Transverse colon (tissue), 4 donors: ENCODE data around the gene FMO2. TPM values are rescaled to one million over a fixed set of nuclear protein-coding genes. Genes with fewer than 3 reads are reported as not detected.

ENCODE experiments used
- DNase-seq: peaks from one replicate; pipeline ENCODE4 v3.0.0-alpha.2; 2019
- H3K27ac ChIP-seq, 4 donors: fragments of 200-600 bp; sonication (generic); 2 replicates each; pipeline ENCODE4 v1.5.1; 2016 to 2018; ENCODE audit warnings: inconsistent platforms in 4 of 4
- H3K27me3 ChIP-seq: fragments of 200-600 bp; sonication (generic); 2 replicates; pipeline ENCODE4 v1.5.1; 2017; ENCODE audit warnings: inconsistent platforms
- H3K36me3 ChIP-seq, 4 donors: fragments of 200-600 bp; sonication (generic); 2 replicates each; pipeline ENCODE4 v1.5.1; 2017 to 2019; ENCODE audit warnings: inconsistent platforms in 4 of 4
- H3K4me1 ChIP-seq, 4 donors: fragments of 200-600 bp; sonication (generic); 2 replicates each; pipeline ENCODE4 v1.5.1; 2017 to 2020; ENCODE audit warnings: inconsistent platforms in 4 of 4
- H3K4me3 ChIP-seq, 4 donors: fragments of 200-600 bp; sonication (generic); 1 replicate in 1 of 4; 2 replicates in 3 of 4; pipeline versions ENCODE4 v1.5.1 to v1.6.1; 2017 to 2019; ENCODE audit warnings: inconsistent platforms in 4 of 4
- H3K9me3 ChIP-seq, 2 donors: fragments of 200-600 bp; sonication (generic); 2 replicates each; pipeline ENCODE4 v1.5.1; 2017 to 2019; ENCODE audit warnings: inconsistent platforms in 2 of 2
- EP300 ChIP-seq: sonication (generic); formaldehyde crosslinking; IDR thresholded peaks from one replicate; pipeline ENCODE4 v1.6.1; 2017; ENCODE audit warnings: antibody characterized with exemption, low read depth
- POLR2A ChIP-seq: fragments of 450-650 bp; IDR thresholded peaks from one replicate; pipeline ENCODE4 v1.6.1; 2016; ENCODE audit warnings: antibody characterized with exemption, mild to moderate bottlenecking, moderate library complexity
- POLR2AphosphoS5 ChIP-seq, 3 donors: sonication (generic); formaldehyde crosslinking; IDR thresholded peaks; one replicate each; pipeline ENCODE4 v1.6.1; 2016; ENCODE audit warnings: antibody characterized with exemption in 3 of 3
- WGBS, 2 donors: methylation state at CpG; one replicate each; pipeline ENCODE4 v1.1.5; 2018; ENCODE audit warnings: low coverage in 1 of 2; 5-methylcytosine and 5-hydroxymethylcytosine counted together
- in situ Hi-C, 4 donors: fragments of 200-750 bp; cut with MboI; loops; one replicate each; pipeline versions ENCODE4 v1.15.0 to v1.15.1; 2017; ENCODE audit warnings: low sequenced_read_pairs in 3 of 4, low pct_ligation_motif_present in 1 of 4, low pct_unique_long_range_greater_than_20kb in 1 of 4
- intact Hi-C: fragments of 100-400 bp; cut with DNase I; formaldehyde crosslinking; loops from one replicate; pipeline ENCODE4 v1.15.1; 2023; ENCODE audit warnings: low total_unique reads
- total RNA-seq, 4 donors: library from RNA; depleted of rRNA; stranded (reverse); fragments of >200 nt; gene quantifications; one replicate each; pipeline ENCODE4 v1.1.0, GENCODE V29; 2016
- TF ChIP-seq, protein P1 (sequence below), 5 experiments: fragments of 200-600 bp in 3 of 5; fragments of 450-650 bp in 2 of 5; sonication (generic) in 3 of 5; IDR thresholded peaks; 1 replicate in 2 of 5; 2 replicates in 3 of 5; pipeline ENCODE4 v1.5.1; 2016 to 2017; ENCODE audit warnings: antibody characterized with exemption in 5 of 5, inconsistent platforms in 3 of 5, mild to moderate bottlenecking in 2 of 5, moderate library complexity in 1 of 5

FMO2 gene
- total RNA-seq, 4 donors from 2014 or later = 3.0 to 12.5 (median 4.9) TPM; not detected in 1

- TF ChIP-seq POLR2A = no peak
- no peak for TF ChIP-seq POLR2AphosphoS5 (IDR thresholded peaks at IDR 0.05)
- TF ChIP-seq, protein P1, sequence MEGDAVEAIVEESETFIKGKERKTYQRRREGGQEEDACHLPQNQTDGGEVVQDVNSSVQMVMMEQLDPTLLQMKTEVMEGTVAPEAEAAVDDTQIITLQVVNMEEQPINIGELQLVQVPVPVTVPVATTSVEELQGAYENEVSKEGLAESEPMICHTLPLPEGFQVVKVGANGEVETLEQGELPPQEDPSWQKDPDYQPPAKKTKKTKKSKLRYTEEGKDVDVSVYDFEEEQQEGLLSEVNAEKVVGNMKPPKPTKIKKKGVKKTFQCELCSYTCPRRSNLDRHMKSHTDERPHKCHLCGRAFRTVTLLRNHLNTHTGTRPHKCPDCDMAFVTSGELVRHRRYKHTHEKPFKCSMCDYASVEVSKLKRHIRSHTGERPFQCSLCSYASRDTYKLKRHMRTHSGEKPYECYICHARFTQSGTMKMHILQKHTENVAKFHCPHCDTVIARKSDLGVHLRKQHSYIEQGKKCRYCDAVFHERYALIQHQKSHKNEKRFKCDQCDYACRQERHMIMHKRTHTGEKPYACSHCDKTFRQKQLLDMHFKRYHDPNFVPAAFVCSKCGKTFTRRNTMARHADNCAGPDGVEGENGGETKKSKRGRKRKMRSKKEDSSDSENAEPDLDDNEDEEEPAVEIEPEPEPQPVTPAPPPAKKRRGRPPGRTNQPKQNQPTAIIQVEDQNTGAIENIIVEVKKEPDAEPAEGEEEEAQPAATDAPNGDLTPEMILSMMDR (IDR thresholded peaks at IDR 0.05) = no peak
- no peak for TF ChIP-seq EP300
- H3K27me3 ChIP-seq = no peaks in the 10 kb centered on the region
- no peaks in the 10 kb centered on the region for H3K36me3 ChIP-seq
- intact Hi-C loops = no loop called here
- H3K9me3 ChIP-seq = no peaks in the 10 kb centered on the region
- H3K4me1 ChIP-seq = no peaks in the 10 kb centered on the region
- H3K27ac ChIP-seq = no peak overlapping the region
- 77 to 85% methylated on average over 1 of the region's 1 CpG for WGBS, 2 donors
- no peak overlapping the region for H3K4me3 ChIP-seq
- no peak for DNase-seq
- in situ Hi-C loops = no loop called here
These were observed 12.0 kb upstream of the FMO2 start for GRCh38 chr1:171173069-171173468.

GRCh38 chr1:171174560-171175294 lies 10.4 kb upstream of the FMO2 start:
- TF ChIP-seq POLR2AphosphoS5 (IDR thresholded peaks at IDR 0.05) (no peak), POLR2A (no peak), EP300 (no peak)
- TF ChIP-seq, protein P1 (IDR thresholded peaks at IDR 0.05) = no peak
- in situ Hi-C loops = no loop called here
- H3K36me3 ChIP-seq = no peaks in the 10 kb centered on the region
- H3K27me3 ChIP-seq = no peaks in the 10 kb centered on the region
- no peaks in the 10 kb centered on the region for H3K9me3 ChIP-seq
- H3K27ac ChIP-seq = no peak overlapping the region
- intact Hi-C loops = no loop called here
- no peaks in the 10 kb centered on the region for H3K4me1 ChIP-seq
- no peak overlapping the region for H3K4me3 ChIP-seq
- DNase-seq = no peak
- WGBS, 2 donors = 69 to 88% methylated on average over 1 of the region's 1 CpG

GRCh38 chr1:171177261-171177660 lies 7.8 kb upstream of the FMO2 start:
- Histone ChIP-seq H3K9me3 (no peaks in the 10 kb centered on the region), H3K4me1 (no peaks in the 10 kb centered on the region), H3K4me3 (no peak overlapping the region), H3K27me3 (no peaks in the 10 kb centered on the region), H3K27ac (no peak overlapping the region), H3K36me3 (no peaks in the 10 kb centered on the region)
- whole genome bisulfite sequencing, 2 donors = 67 to 87% methylated on average over 1 to 4 of the region's 4 CpGs
- in situ Hi-C loops = no loop called here
- no peak for DNase-seq
- intact Hi-C loops = no loop called here
- TF ChIP-seq POLR2AphosphoS5 (IDR thresholded peaks at IDR 0.05) = no peak

DNA sequence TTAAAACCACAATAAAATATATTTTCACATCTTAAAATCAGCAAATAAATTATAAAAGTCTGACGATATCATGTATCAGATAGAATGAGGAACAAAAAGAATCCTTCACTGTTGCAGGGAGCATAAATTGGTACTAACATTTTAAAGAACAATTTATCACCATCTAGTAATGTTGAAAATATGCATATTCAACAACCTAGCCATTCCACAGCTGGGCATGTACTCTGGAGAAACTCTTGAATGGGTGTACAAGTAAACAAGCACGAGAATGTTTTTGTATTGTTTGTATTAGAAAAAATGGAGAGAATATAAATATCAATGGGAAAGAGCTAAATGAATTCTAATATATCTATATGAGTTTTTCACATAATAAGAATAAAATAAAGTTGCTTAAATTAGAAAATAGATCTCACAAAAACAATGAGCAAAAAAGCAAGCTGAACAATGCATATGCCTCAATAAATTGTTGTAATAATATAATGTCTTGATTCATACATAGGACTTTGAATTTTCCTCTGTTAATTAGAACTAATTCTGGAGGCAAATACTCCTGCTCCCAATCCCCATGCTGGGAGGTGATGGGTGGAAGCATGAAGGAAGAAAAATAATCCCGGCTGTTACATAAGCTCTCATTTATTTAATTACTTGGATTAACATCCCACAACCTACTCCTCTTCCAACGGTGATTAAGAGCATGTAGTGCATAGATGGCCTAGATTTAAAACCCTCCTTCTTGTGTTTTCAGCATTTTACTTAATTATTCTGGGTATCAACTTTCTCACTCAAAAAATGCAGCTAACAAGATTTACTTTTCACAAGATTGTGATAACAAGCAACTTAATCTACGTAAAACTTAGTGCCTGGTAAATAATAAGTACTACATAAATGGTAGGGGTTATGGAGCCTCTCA lies 5.5 kb upstream of the FMO2 start:
- Histone ChIP-seq H3K27me3 (no peaks in the 10 kb centered on the region), H3K27ac (no peak overlapping the region), H3K4me1 (no peaks in the 10 kb centered on the region), H3K9me3 (no peaks in the 10 kb centered on the region), H3K36me3 (no peaks in the 10 kb centered on the region), H3K4me3 (no peak overlapping the region)
- TF ChIP-seq, protein P1 (IDR thresholded peaks at IDR 0.05) = no peak
- TF ChIP-seq EP300 (no peak), POLR2A (no peak), POLR2AphosphoS5 (IDR thresholded peaks at IDR 0.05) (no peak)
- 62 to 73% methylated on average over 5 of the region's 5 CpGs for WGBS, 2 donors
- intact Hi-C loops = no loop called here
- in situ Hi-C loops = no loop called here
- no peak for DNase-seq
